Activated T-helper 2 cell treated with anti-CD3 and anti-CD28 coated beads, Interferon-gamma antibody, Interleukin-2, Interleukin-4, amounts not matched to agents 10 μg/mL and 5 μg/mL and 100 μg/mL, durations not matched to agents 14 hours and 24 hours and 36 hours (primary cell): ENCODE results near the gene KDM8. TPM values are rescaled to one million over a fixed set of nuclear protein-coding genes. Genes with fewer than 3 reads are reported as not detected.

Experiments used
- DNase-seq: peaks from one replicate; pipeline ENCODE4 v3.0.0; 2021; ENCODE audit warnings: low spot score
- H3K27ac Mint-ChIP-seq: one replicate; pipeline ENCODE4 v1.8.0; 2021; ENCODE audit warnings: mixed read lengths
- H3K27me3 Mint-ChIP-seq: one replicate; pipeline ENCODE4 v1.8.0; 2021; ENCODE audit warnings: low read depth, mixed read lengths
- H3K36me3 Mint-ChIP-seq: one replicate; pipeline ENCODE4 v1.8.0; 2021; ENCODE audit warnings: low read depth, mixed read lengths
- H3K4me1 Mint-ChIP-seq: one replicate; pipeline ENCODE4 v1.8.0; 2021; ENCODE audit warnings: low read depth, mixed read lengths
- H3K4me3 Mint-ChIP-seq: one replicate; pipeline ENCODE4 v1.8.0; 2021; ENCODE audit warnings: low read depth, mild to moderate bottlenecking, moderate library complexity, mixed read lengths
- H3K9me3 Mint-ChIP-seq: one replicate; pipeline ENCODE4 v1.8.0; 2021; ENCODE audit warnings: mixed read lengths
- intact Hi-C: fragments of 100-400 bp; cut with micrococcal nuclease; formaldehyde crosslinking; loops from one replicate; pipeline ENCODE4 v1.15.1; 2023
- total RNA-seq: library from RNA; stranded (reverse); gene quantifications from 2 replicates; pipeline ENCODE4 v1.2.3, GENCODE V29; 2022

KDM8 gene
- total RNA-seq, 1 donor from 2014 or later, result 17.3 TPM

GRCh38 chr16:27222249-27223225 lies 19.2 kb downstream of the KDM8 start:
- Mint-ChIP-seq H3K27me3 (no peaks in the 10 kb centered on the region), H3K27ac (peak overlapping the region; percentile 16), H3K36me3 (peaks cover 39% of the 10 kb centered on the region), H3K9me3 (no peaks in the 10 kb centered on the region), H3K4me1 (peaks cover 18% of the 10 kb centered on the region), H3K4me3 (no peak overlapping the region)
- intact Hi-C loops, result no loop called here
- DNase-seq, result no peak

GRCh38 chr16:27223226-27223610 lies 19.9 kb downstream of the KDM8 start:
- H3K27me3 Mint-ChIP-seq, result no peaks in the 10 kb centered on the region
- H3K27ac Mint-ChIP-seq, result no peak overlapping the region
- H3K9me3 Mint-ChIP-seq, result no peaks in the 10 kb centered on the region
- intact Hi-C loops, result no loop called here
- no peak overlapping the region for H3K4me3 Mint-ChIP-seq
- peaks cover 39% of the 10 kb centered on the region for H3K36me3 Mint-ChIP-seq
- peaks cover 18% of the 10 kb centered on the region for H3K4me1 Mint-ChIP-seq
- no peak for DNase-seq

- Mint-ChIP-seq H3K36me3 (peaks cover 40% of the 10 kb centered on the region), H3K27me3 (no peaks in the 10 kb centered on the region), H3K9me3 (no peaks in the 10 kb centered on the region), H3K4me1 (peaks cover 18% of the 10 kb centered on the region), H3K4me3 (no peak overlapping the region), H3K27ac (peak overlapping the region; percentile 46)
- intact Hi-C loops, result no loop called here
- no peak for DNase-seq
Observed at GRCh38 chr16:27223701-27224100, 20.4 kb downstream of the KDM8 start.

GRCh38 chr16:27224271-27224737 lies 21.0 kb downstream of the KDM8 start:
- no peaks in the 10 kb centered on the region for H3K27me3 Mint-ChIP-seq
- intact Hi-C loops, result no loop called here
- H3K27ac Mint-ChIP-seq, result peak overlapping the region; percentile 46
- H3K9me3 Mint-ChIP-seq, result no peaks in the 10 kb centered on the region
- peaks cover 42% of the 10 kb centered on the region for H3K36me3 Mint-ChIP-seq
- no peak for DNase-seq
- peaks cover 24% of the 10 kb centered on the region for H3K4me1 Mint-ChIP-seq
- H3K4me3 Mint-ChIP-seq, result no peak overlapping the region

- no peaks in the 10 kb centered on the region for H3K9me3 Mint-ChIP-seq
- no peak for DNase-seq
- peak overlapping the region; percentile 28 for H3K27ac Mint-ChIP-seq
- no peak overlapping the region for H3K4me3 Mint-ChIP-seq
- peaks cover 24% of the 10 kb centered on the region for H3K4me1 Mint-ChIP-seq
- H3K36me3 Mint-ChIP-seq, result peaks cover 47% of the 10 kb centered on the region
- no peaks in the 10 kb centered on the region for H3K27me3 Mint-ChIP-seq
- intact Hi-C loops, result no loop called here
Observed at GRCh38 chr16:27224741-27225300, 21.5 kb downstream of the KDM8 start.

- Mint-ChIP-seq H3K36me3 (peaks cover 53% of the 10 kb centered on the region), H3K27ac (peak overlapping the region; percentile 62), H3K9me3 (no peaks in the 10 kb centered on the region), H3K27me3 (no peaks in the 10 kb centered on the region), H3K4me3 (no peak overlapping the region), H3K4me1 (peaks cover 29% of the 10 kb centered on the region)
- no peak for DNase-seq
- intact Hi-C loops, result no loop called here
Observed at GRCh38 chr16:27225536-27226360, 22.4 kb downstream of the KDM8 start.

GRCh38 chr16:27226476-27226875 lies 23.1 kb downstream of the KDM8 start:
- H3K9me3 Mint-ChIP-seq, result no peaks in the 10 kb centered on the region
- H3K27ac Mint-ChIP-seq, result peak overlapping the region; percentile 62
- H3K27me3 Mint-ChIP-seq, result no peaks in the 10 kb centered on the region
- no peak overlapping the region for H3K4me3 Mint-ChIP-seq
- H3K36me3 Mint-ChIP-seq, result peaks cover 60% of the 10 kb centered on the region
- intact Hi-C loops, result no loop called here
- peaks cover 33% of the 10 kb centered on the region for H3K4me1 Mint-ChIP-seq
- DNase-seq, result no peak

GRCh38 chr16:27226976-27227705 lies 23.8 kb downstream of the KDM8 start:
- intact Hi-C loops, result no loop called here
- Mint-ChIP-seq H3K27ac (no peak overlapping the region), H3K27me3 (no peaks in the 10 kb centered on the region), H3K9me3 (no peaks in the 10 kb centered on the region), H3K4me1 (peaks cover 40% of the 10 kb centered on the region), H3K4me3 (no peak overlapping the region), H3K36me3 (peaks cover 67% of the 10 kb centered on the region)
- DNase-seq, result no peak

- no peaks in the 10 kb centered on the region for H3K9me3 Mint-ChIP-seq
- no peak for DNase-seq
- peaks cover 49% of the 10 kb centered on the region for H3K4me1 Mint-ChIP-seq
- no peak overlapping the region for H3K27ac Mint-ChIP-seq
- H3K4me3 Mint-ChIP-seq, result no peak overlapping the region
- intact Hi-C loops, result no loop called here
- peaks cover 76% of the 10 kb centered on the region for H3K36me3 Mint-ChIP-seq
- H3K27me3 Mint-ChIP-seq, result no peaks in the 10 kb centered on the region
Observed at GRCh38 chr16:27228045-27228444, 24.7 kb downstream of the KDM8 start.

GRCh38 chr16:27228621-27229501 lies 25.5 kb downstream of the KDM8 start:
- Mint-ChIP-seq H3K36me3 (peaks cover 81% of the 10 kb centered on the region), H3K27ac (peak overlapping the region; percentile 67), H3K9me3 (no peaks in the 10 kb centered on the region), H3K27me3 (no peaks in the 10 kb centered on the region), H3K4me1 (peaks cover 57% of the 10 kb centered on the region), H3K4me3 (peak overlapping the region; percentile 13)
- no peak for DNase-seq
- intact Hi-C loops, result no loop called here

- peak overlapping the region; percentile 80 for H3K4me3 Mint-ChIP-seq
- no peaks in the 10 kb centered on the region for H3K27me3 Mint-ChIP-seq
- H3K9me3 Mint-ChIP-seq, result no peaks in the 10 kb centered on the region
- intact Hi-C loops, result loop anchor here (10.0 kb wide), 1 partner anchor 635 kb away; no protein-coding TSS in a partner anchor
- peaks cover 64% of the 10 kb centered on the region for H3K4me1 Mint-ChIP-seq
- peaks cover 84% of the 10 kb centered on the region for H3K36me3 Mint-ChIP-seq
- DNase-seq, result no peak
- peak overlapping the region; percentile 97 for H3K27ac Mint-ChIP-seq
Observed at GRCh38 chr16:27229891-27230470, 26.7 kb downstream of the KDM8 start.
